Measurements from ENCODE around the gene ARHGAP6. TPM values are rescaled to one million over a fixed set of nuclear protein-coding genes. Genes with fewer than 3 reads are reported as not detected.

Gene ARHGAP6
- total and polyA plus RNA-seq, 2 of the 13 experiments (the other 11 are each of a cell fraction or from before 2014, with no cell fraction given), result 0.11 TPM; not detected in 1

GRCh38 chrX:11293113-11293512, 372.6 kb downstream of the ARHGAP6 start, which contains the start of gene AMELX:
AMELX (plus strand) TSS chrX:11293413; CDS start chrX:11294789, 1,376 bp downstream.
- TF ChIP-seq KLF11 (CRISPR knock-in tag; IDR thresholded peaks at IDR 0.05) (no peak), TCF7L2 (IDR thresholded peaks at IDR 0.05; ENCODE audit: low read depth, low read length) (no peak)
- H3K9ac ChIP-seq (ENCODE audit: insufficient read depth, low read depth, low read length), result no peak within 1 kb of the TSS
- in situ Hi-C loops (cut with HindIII; ENCODE audit: extremely low pct_ligation_motif_present, low pct_unique_long_range_greater_than_20kb) (no loop called here), intact Hi-C loops (cut with micrococcal nuclease; ENCODE audit: unreplicated experiment) (no loop called here)
- DNase-seq (ENCODE audit: low spot score) (no peak), FAIRE-seq (no peak), ATAC-seq (no peak)
- BruUV-seq (replicated peaks), result no TSS peak
- no peak within 1 kb of the TSS for H3K4me3 ChIP-seq (replicated peaks in 1 of 3; ENCODE audit: insufficient read depth in 1 of 3, low read depth in 2 of 3, low read length in 3 of 3)
- no peaks in the 10 kb centered on the region for H3K36me3 ChIP-seq (replicated peaks in 1 of 2; ENCODE audit: control insufficient read depth in 1 of 2, insufficient read depth in 2 of 2, low read length in 2 of 2)
- H3K27me3 ChIP-seq (ENCODE audit: control insufficient read depth in 1 of 2, insufficient read depth in 2 of 2, low read length in 2 of 2), result no peaks in the 10 kb centered on the region
- no peak within 1 kb of the TSS for H3K27ac ChIP-seq (ENCODE audit: extremely low read length, insufficient read depth, low read length)
- 42% methylated on average over 2 of the region's 2 CpGs for WGBS (ENCODE audit: low lambda C conversion rate)
- H2AFZ ChIP-seq (ENCODE audit: low read length), result no peak within 1 kb of the TSS
- H3K4me2 ChIP-seq (ENCODE audit: low read depth, low read length), result no peak within 1 kb of the TSS
- no peaks in the 10 kb centered on the region for H4K20me1 ChIP-seq (ENCODE audit: insufficient read depth, low read length)
- POLR2A ChIA-PET, result no interaction called here
- H3K79me2 ChIP-seq (ENCODE audit: insufficient read depth, low read length), result no peaks in the 10 kb centered on the region
- no peaks in the 10 kb centered on the region for H3K9me3 ChIP-seq (ENCODE audit: low read length)
- CTCF ChIA-PET (ENCODE audit: low intra/inter-chr PET ratio, low total read pairs), result no interaction called here
- H3K4me1 ChIP-seq (ENCODE audit: insufficient read depth, low read length), result no peaks in the 10 kb centered on the region

GRCh38 chrX:11290416-11291102, 375.2 kb downstream of the ARHGAP6 start:
- Histone ChIP-seq H3K27ac (ENCODE audit: extremely low read length, insufficient read depth, low read length) (no peak overlapping the region), H3K36me3 (replicated peaks in 1 of 2; ENCODE audit: control insufficient read depth in 1 of 2, insufficient read depth in 2 of 2, low read length in 2 of 2) (no peaks in the 10 kb centered on the region), H2AFZ (ENCODE audit: low read length) (no peak overlapping the region), H3K4me1 (ENCODE audit: insufficient read depth, low read length) (no peaks in the 10 kb centered on the region), H3K9me3 (ENCODE audit: low read length) (no peaks in the 10 kb centered on the region), H3K27me3 (ENCODE audit: control insufficient read depth in 1 of 2, insufficient read depth in 2 of 2, low read length in 2 of 2) (no peaks in the 10 kb centered on the region), H3K4me2 (ENCODE audit: low read depth, low read length) (no peak overlapping the region), H3K4me3 (replicated peaks in 1 of 3; ENCODE audit: insufficient read depth in 1 of 3, low read depth in 2 of 3, low read length in 3 of 3) (no peak overlapping the region), H4K20me1 (ENCODE audit: insufficient read depth, low read length) (no peaks in the 10 kb centered on the region), H3K79me2 (ENCODE audit: insufficient read depth, low read length) (no peaks in the 10 kb centered on the region), H3K9ac (ENCODE audit: insufficient read depth, low read depth, low read length) (no peak overlapping the region)
- BruUV-seq (replicated peaks), result no TSS peak
- in situ Hi-C loops (cut with HindIII; ENCODE audit: extremely low pct_ligation_motif_present, low pct_unique_long_range_greater_than_20kb) (no loop called here), intact Hi-C loops (cut with micrococcal nuclease; ENCODE audit: unreplicated experiment) (no loop called here)
- WGBS (ENCODE audit: low lambda C conversion rate), result 15% methylated on average over 8 of the region's 8 CpGs
- ATAC-seq (no peak), DNase-seq (ENCODE audit: low spot score) (no peak), FAIRE-seq (no peak)
- ChIA-PET POLR2A (no interaction called here), CTCF (ENCODE audit: low intra/inter-chr PET ratio, low total read pairs) (no interaction called here)
- TF ChIP-seq HMG20B (CRISPR knock-in tag; conservative IDR thresholded peaks at IDR 0.05) (no peak), SRF (IDR thresholded peaks at IDR 0.05; ENCODE audit: low read depth, low read length) (no peak), ZNF720 (CRISPR knock-in tag; IDR thresholded peaks at IDR 0.05) (no peak)

All from HepG2 (cell line).